HepG2 (cell line): ENCODE measurements around the gene DUS1L. TPM values are rescaled to one million over a fixed set of nuclear protein-coding genes. Genes with fewer than 3 reads are reported as not detected.

Experiments
- AHDC1 ChIP-seq: sonication (generic); formaldehyde crosslinking; IDR thresholded peaks from 2 replicates; pipeline ENCODE4 v1.5.1; 2020; ENCODE audit warnings: mild to moderate bottlenecking, missing genetic modification reagents, borderline replicate concordance
- BCL3 ChIP-seq: sonication (generic); formaldehyde crosslinking; IDR thresholded peaks from 2 replicates; pipeline ENCODE4 v1.5.1; 2020; ENCODE audit warnings: mild to moderate bottlenecking, missing genetic modification reagents, moderate library complexity
- NR2F1 ChIP-seq, 2 experiments: fragments of 450-650 bp in 1 of 2; formaldehyde crosslinking in 1 of 2; IDR thresholded peaks; 2 replicates each; pipeline versions ENCODE4 v1.5.0 to v1.6.1; 2016 to 2020; ENCODE audit warnings: mild to moderate bottlenecking in 1 of 2, missing compliant biosample characterization in 1 of 2, missing genetic modification reagents in 1 of 2, moderate library complexity in 1 of 2
- SETDB1 ChIP-seq: sonication (generic); formaldehyde crosslinking; IDR thresholded peaks from 2 replicates; pipeline ENCODE4 v1.5.1; 2020; ENCODE audit warnings: missing genetic modification reagents, mild to moderate bottlenecking, borderline replicate concordance
- SRSF4 ChIP-seq: fragments of 200-400 bp; formaldehyde crosslinking; IDR thresholded peaks from one replicate; pipeline ENCODE4 v1.6.1; 2018; ENCODE audit warnings: mild to moderate bottlenecking, low read depth, low read length, moderate library complexity; ENCODE audit not compliant: poor library complexity, severe bottlenecking
- TAF1 ChIP-seq: sonication (generic); formaldehyde crosslinking; IDR thresholded peaks from 2 replicates; pipeline ENCODE4 v1.4.0; 2020; ENCODE audit warnings: missing genetic modification reagents
- TEAD2 ChIP-seq: sonication (generic); formaldehyde crosslinking; IDR thresholded peaks from 2 replicates; pipeline ENCODE4 v1.9.0; 2021; ENCODE audit warnings: missing genetic modification reagents
- TEF ChIP-seq: sonication (generic); formaldehyde crosslinking; IDR thresholded peaks from 2 replicates; pipeline ENCODE4 v1.5.0; 2020; ENCODE audit warnings: missing genetic modification reagents
- ZFP36L1 ChIP-seq: sonication (generic); formaldehyde crosslinking; IDR thresholded peaks from 2 replicates; pipeline ENCODE4 v1.8.0; 2022; ENCODE audit warnings: mild to moderate bottlenecking, missing genetic modification reagents, moderate library complexity
- ZHX2 ChIP-seq, 2 experiments: sonication (generic) in 1 of 2; formaldehyde crosslinking in 1 of 2; IDR thresholded peaks; 2 replicates each; pipeline versions ENCODE4 v1.6.1 to v1.9.0; 2014 to 2022; ENCODE audit warnings: antibody characterized with exemption in 1 of 2, borderline replicate concordance in 1 of 2, inconsistent platforms in 1 of 2, low read depth in 1 of 2, missing genetic modification reagents in 1 of 2
- ZNF720 ChIP-seq: sonication (generic); formaldehyde crosslinking; IDR thresholded peaks from 2 replicates; pipeline ENCODE4 v1.4.0; 2020; ENCODE audit warnings: missing genetic modification reagents
- polyA plus RNA-seq, 8 experiments: library from polyadenylated mRNA; depleted of rRNA in 3 of 8; stranded (reverse) in 7 of 8; unstranded in 1 of 8; fragments of >200 nt; fragmentation: Illumina TruSeq in 4 of 8; extraction: Trizol in 4 of 8; gene quantifications; 2 replicates each; pipeline versions ENCODE4 v1.2.1 to v1.2.3, GENCODE V29; 2011 to 2016; ENCODE audit warnings: low read depth in 4 of 8, missing spikeins in 1 of 8, mixed read lengths in 1 of 8; ENCODE audit not compliant: insufficient read depth in 1 of 8
- total RNA-seq, 5 experiments: library from RNA; depleted of rRNA; stranded (reverse); fragments of >200 nt; fragmentation: Illumina TruSeq; extraction: Trizol; gene quantifications; 2 replicates each; pipeline ENCODE4 v1.2.3, GENCODE V29; 2016; ENCODE audit warnings: low read depth in 1 of 5

DUS1L gene
- total and polyA plus RNA-seq, 2 of the 13 experiments (the other 11 are each of a cell fraction or from before 2014, with no cell fraction given) = 81.0 to 109 TPM

- TF ChIP-seq AHDC1 (CRISPR knock-in tag) (no peak), TAF1 (CRISPR knock-in tag) (peak; percentile 52), ZFP36L1 (no peak), TEF (CRISPR knock-in tag) (no peak), TEAD2 (peak; percentile 68; the same call in 1 of the 2 replicates), BCL3 (no peak), ZNF720 (no peak), SRSF4 (peak; percentile 21), SETDB1 (CRISPR knock-in tag) (no peak), ZHX2 (IDR thresholded peaks at IDR 0.05; ENCODE audit: low read depth) (no peak), ZHX2 (CRISPR knock-in tag; IDR thresholded peaks at IDR 0.05; ENCODE audit: borderline replicate concordance) (no peak; the same call in 1 of the 2 replicates), NR2F1 (CRISPR knock-in tag; IDR thresholded peaks at IDR 0.05) (no peak)
These were observed 31.7 kb upstream of the DUS1L start (continued) for GRCh38 chr17:82097184-82097918.
